ENCODE data around the gene CCDC88B.

CCDC88B gene

GRCh38 chr11:64367931-64368672 is 28.1 kb downstream of the CCDC88B start:
- Histone ChIP-seq H3K27me3 (ENCODE audit: insufficient read depth, insufficient read length) (no peaks in the 10 kb centered on the region), H3K36me3 (ENCODE audit: insufficient read depth, insufficient read length, low read length) (peaks cover 68% of the 10 kb centered on the region), H3K4me1 (ENCODE audit: insufficient read depth, insufficient read length) (peaks cover 4% of the 10 kb centered on the region), H3K4me3 (ENCODE audit: insufficient read length, low read depth) (no peak overlapping the region), H3K9ac (ENCODE audit: insufficient read length, low read depth) (no peak overlapping the region), H3K9me3 (ENCODE audit: insufficient read depth, low read length) (no peaks in the 10 kb centered on the region)
- DNase-seq (ENCODE audit: low read depth, low spot score), result no peak
- TF ChIP-seq ZNF274 (IDR thresholded peaks at IDR 0.05; ENCODE audit: low read depth, low read length) (no peak), YY1 (IDR thresholded peaks at IDR 0.05; ENCODE audit: insufficient read depth, insufficient read length) (no peak), SUZ12 (IDR thresholded peaks at IDR 0.05; ENCODE audit: extremely low read depth, insufficient read depth, insufficient read length) (no peak)

DNA sequence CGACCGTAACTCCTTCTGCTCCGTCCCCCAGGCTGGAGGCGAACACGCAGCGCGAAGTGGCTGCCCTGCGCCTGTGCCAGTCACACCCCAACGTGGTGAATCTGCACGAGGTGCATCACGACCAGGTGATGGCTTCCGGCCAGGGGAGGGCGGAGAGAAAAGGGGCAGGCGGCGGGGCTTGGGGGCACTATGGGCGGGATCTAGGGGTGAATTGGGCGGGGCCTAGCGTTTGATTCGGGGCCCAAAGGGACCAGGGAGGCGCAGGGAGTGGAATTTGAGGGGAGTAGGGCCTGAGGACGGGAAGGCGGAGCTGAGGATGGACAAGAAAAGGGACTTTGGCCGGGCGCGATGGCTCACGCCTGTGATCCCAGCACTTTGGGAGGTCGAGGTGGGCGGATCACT is 28.7 kb downstream of the CCDC88B start:
- TF ChIP-seq YY1 (IDR thresholded peaks at IDR 0.05; ENCODE audit: insufficient read depth, insufficient read length) (no peak), ZNF274 (IDR thresholded peaks at IDR 0.05; ENCODE audit: low read depth, low read length) (no peak), SUZ12 (IDR thresholded peaks at IDR 0.05; ENCODE audit: extremely low read depth, insufficient read depth, insufficient read length) (no peak)
- Histone ChIP-seq H3K9ac (ENCODE audit: insufficient read length, low read depth) (no peak overlapping the region), H3K4me3 (ENCODE audit: insufficient read length, low read depth) (no peak overlapping the region), H3K27me3 (ENCODE audit: insufficient read depth, insufficient read length) (no peaks in the 10 kb centered on the region), H3K4me1 (ENCODE audit: insufficient read depth, insufficient read length) (peaks cover 4% of the 10 kb centered on the region), H3K9me3 (ENCODE audit: insufficient read depth, low read length) (no peaks in the 10 kb centered on the region), H3K36me3 (ENCODE audit: insufficient read depth, insufficient read length, low read length) (peaks cover 62% of the 10 kb centered on the region)
- DNase-seq (ENCODE audit: low read depth, low spot score), result no peak

DNA sequence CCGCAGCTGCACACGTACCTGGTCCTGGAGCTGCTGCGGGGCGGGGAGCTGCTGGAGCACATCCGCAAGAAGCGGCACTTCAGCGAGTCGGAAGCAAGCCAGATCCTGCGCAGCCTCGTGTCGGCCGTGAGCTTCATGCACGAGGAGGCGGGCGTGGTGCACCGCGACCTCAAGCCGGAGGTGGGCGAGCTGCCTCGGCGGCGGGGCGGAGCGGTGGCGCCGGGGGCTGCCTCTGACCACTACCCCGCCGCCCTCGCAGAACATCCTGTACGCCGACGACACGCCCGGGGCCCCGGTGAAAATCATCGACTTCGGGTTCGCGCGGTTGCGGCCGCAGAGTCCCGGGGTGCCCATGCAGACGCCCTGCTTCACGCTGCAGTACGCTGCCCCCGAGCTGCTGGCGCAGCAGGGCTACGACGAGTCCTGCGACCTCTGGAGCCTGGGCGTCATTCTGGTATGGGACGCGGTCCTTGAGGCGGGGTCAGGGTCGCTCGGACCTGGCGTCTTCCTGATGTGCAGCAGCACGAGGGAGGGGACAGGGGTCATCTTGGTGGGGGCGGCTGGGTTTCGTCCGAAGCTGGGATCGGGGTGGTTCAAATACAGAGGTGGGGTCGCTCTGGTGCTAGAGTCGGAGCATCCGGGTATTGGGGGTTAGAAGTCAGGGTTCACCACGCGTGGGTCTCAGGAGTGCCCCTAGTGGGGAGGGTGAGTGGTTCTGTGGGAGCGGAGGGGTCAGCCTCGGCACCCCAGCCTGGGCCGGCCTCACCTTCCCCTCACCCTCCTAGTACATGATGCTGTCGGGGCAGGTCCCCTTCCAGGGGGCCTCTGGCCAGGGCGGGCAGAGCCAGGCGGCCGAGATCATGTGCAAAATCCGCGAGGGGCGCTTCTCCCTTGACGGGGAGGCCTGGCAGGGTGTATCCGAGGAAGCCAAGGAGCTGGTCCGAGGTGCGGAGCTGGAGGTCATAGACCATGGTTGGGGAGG is 29.7 kb downstream of the CCDC88B start:
- no peak overlapping the region for H3K9ac ChIP-seq (ENCODE audit: insufficient read length, low read depth)
- H3K36me3 ChIP-seq (ENCODE audit: insufficient read depth, insufficient read length, low read length), result peaks cover 53% of the 10 kb centered on the region
- peaks cover 4% of the 10 kb centered on the region for H3K4me1 ChIP-seq (ENCODE audit: insufficient read depth, insufficient read length)
- no peaks in the 10 kb centered on the region for H3K9me3 ChIP-seq (ENCODE audit: insufficient read depth, low read length)
- no peak overlapping the region for H3K4me3 ChIP-seq (ENCODE audit: insufficient read length, low read depth)
- H3K27me3 ChIP-seq (ENCODE audit: insufficient read depth, insufficient read length), result no peaks in the 10 kb centered on the region
- no peak for DNase-seq (ENCODE audit: low read depth, low spot score)
- no peak for TF ChIP-seq YY1 (IDR thresholded peaks at IDR 0.05; ENCODE audit: insufficient read depth, insufficient read length)
- no peak for TF ChIP-seq ZNF274 (IDR thresholded peaks at IDR 0.05; ENCODE audit: low read depth, low read length)
- no peak for TF ChIP-seq SUZ12 (IDR thresholded peaks at IDR 0.05; ENCODE audit: extremely low read depth, insufficient read depth, insufficient read length)

- Histone ChIP-seq H3K9ac (ENCODE audit: insufficient read length, low read depth) (no peak overlapping the region), H3K27me3 (ENCODE audit: insufficient read depth, insufficient read length) (no peaks in the 10 kb centered on the region), H3K4me1 (ENCODE audit: insufficient read depth, insufficient read length) (peaks cover 2% of the 10 kb centered on the region), H3K36me3 (ENCODE audit: insufficient read depth, insufficient read length, low read length) (peaks cover 46% of the 10 kb centered on the region), H3K4me3 (ENCODE audit: insufficient read length, low read depth) (no peak overlapping the region), H3K9me3 (ENCODE audit: insufficient read depth, low read length) (no peaks in the 10 kb centered on the region)
- TF ChIP-seq YY1 (IDR thresholded peaks at IDR 0.05; ENCODE audit: insufficient read depth, insufficient read length) (no peak), ZNF274 (IDR thresholded peaks at IDR 0.05; ENCODE audit: low read depth, low read length) (no peak), SUZ12 (IDR thresholded peaks at IDR 0.05; ENCODE audit: extremely low read depth, insufficient read depth, insufficient read length) (no peak)
- no peak for DNase-seq (ENCODE audit: low read depth, low spot score)
Measured at GRCh38 chr11:64371201-64371600, 31.2 kb downstream of the CCDC88B start.

GRCh38 chr11:64372021-64372420 is 32.0 kb downstream of the CCDC88B start:
- H3K4me3 ChIP-seq (ENCODE audit: insufficient read length, low read depth), result no peak overlapping the region

GRCh38 chr11:64372802-64373597 is 33.0 kb downstream of the CCDC88B start:
- Histone ChIP-seq H3K27me3 (ENCODE audit: insufficient read depth, insufficient read length) (no peaks in the 10 kb centered on the region), H3K36me3 (ENCODE audit: insufficient read depth, insufficient read length, low read length) (peaks cover 34% of the 10 kb centered on the region), H3K4me1 (ENCODE audit: insufficient read depth, insufficient read length) (peaks cover 2% of the 10 kb centered on the region), H3K4me3 (ENCODE audit: insufficient read length, low read depth) (no peak overlapping the region), H3K9me3 (ENCODE audit: insufficient read depth, low read length) (no peaks in the 10 kb centered on the region), H3K9ac (ENCODE audit: insufficient read length, low read depth) (peak overlapping the region; percentile 32)
- TF ChIP-seq YY1 (IDR thresholded peaks at IDR 0.05; ENCODE audit: insufficient read depth, insufficient read length) (no peak), SUZ12 (IDR thresholded peaks at IDR 0.05; ENCODE audit: extremely low read depth, insufficient read depth, insufficient read length) (no peak), ZNF274 (IDR thresholded peaks at IDR 0.05; ENCODE audit: low read depth, low read length) (no peak)
- no peak for DNase-seq (ENCODE audit: low read depth, low spot score)

More at GRCh38 chr11:64372021-64372420, 32.0 kb downstream of the CCDC88B start:
- Histone ChIP-seq H3K4me1 (ENCODE audit: insufficient read depth, insufficient read length) (peaks cover 2% of the 10 kb centered on the region), H3K9ac (ENCODE audit: insufficient read length, low read depth) (no peak overlapping the region), H3K36me3 (ENCODE audit: insufficient read depth, insufficient read length, low read length) (peaks cover 41% of the 10 kb centered on the region), H3K9me3 (ENCODE audit: insufficient read depth, low read length) (no peaks in the 10 kb centered on the region), H3K27me3 (ENCODE audit: insufficient read depth, insufficient read length) (no peaks in the 10 kb centered on the region)
- TF ChIP-seq SUZ12 (IDR thresholded peaks at IDR 0.05; ENCODE audit: extremely low read depth, insufficient read depth, insufficient read length), result no peak
- TF ChIP-seq YY1 (IDR thresholded peaks at IDR 0.05; ENCODE audit: insufficient read depth, insufficient read length), result no peak
- TF ChIP-seq ZNF274 (IDR thresholded peaks at IDR 0.05; ENCODE audit: low read depth, low read length), result no peak
- DNase-seq (ENCODE audit: low read depth, low spot score), result no peak
